GM12878 (cell line): Measurements from ENCODE around the gene ZDHHC11. TPM values are rescaled to one million over a fixed set of nuclear protein-coding genes. Genes with fewer than 3 reads are reported as not detected.
"Not testable (repeated sequence)": the region's sequence is repeated elsewhere in the genome, so short reads cannot be mapped to it uniquely, and the experiment has no call there.

ENCODE experiments used
- ATAC-seq: fragments of 200-7000 bp; cut with Tn5 transposase; 3 replicates; pipeline ENCODE4 v1.9.1; 2020; ENCODE audit warnings: mild to moderate bottlenecking, moderate library complexity
- BruUV-seq: library from RNA; stranded (reverse); fragments of 400-500 nt; replicated peaks from 2 replicates; lab custom pipeline; 2021; lab: Mats Ljungman, UMichigan
- CTCF ChIA-PET: fragments of 300-600 bp; sonication (Branson Sonifier 250); formaldehyde crosslinking; extraction: SDS; loops from one replicate; lab custom pipeline; 2021; ENCODE audit warnings: inconsistent platforms; lab: Yijun Ruan, JAX
- POLR2A ChIA-PET: fragments of 350-600 bp; formaldehyde crosslinking; extraction: SDS; loops from one replicate; lab custom pipeline; 2021; ENCODE audit warnings: inconsistent platforms; lab: Charles Lee
- RAD21 ChIA-PET: fragments of 300-600 bp; sonication (Branson Sonifier 250); formaldehyde crosslinking; loops from one replicate; lab custom pipeline; 2023; ENCODE audit warnings: antibody characterized with exemption; ENCODE audit not compliant: unreplicated experiment; lab: Charles Lee
- SMC1A ChIA-PET: fragments of 300-600 bp; sonication (Branson Sonifier 250); formaldehyde crosslinking; loops from one replicate; lab custom pipeline; 2023; ENCODE audit not compliant: unreplicated experiment, uncharacterized antibody; lab: Charles Lee
- DNase-seq: peaks from one replicate; pipeline ENCODE4 v3.0.0-alpha.2; 2011; ENCODE audit warnings: low read depth, low spot score
- FAIRE-seq: peaks from 3 replicates; lab custom pipeline; 2011; peaks lifted over from hg19 to GRCh38; lab: Jason Lieb, UNC
- H2AFZ ChIP-seq: 2 replicates; pipeline ENCODE4 v1.6.0; 2011; ENCODE audit warnings: low read depth, low read length, control low read depth; ENCODE audit not compliant: control insufficient read depth
- H3K27ac ChIP-seq: 2 replicates; pipeline ENCODE4 v1.5.1; 2011; ENCODE audit warnings: control low read depth; ENCODE audit not compliant: control insufficient read depth, insufficient read depth
- H3K27me3 ChIP-seq, 2 experiments: replicated peaks in 1 of 2; 2 replicates each; pipeline versions ENCODE4 v1.6.0 to v1.6.1; 2011; ENCODE audit warnings: low read length in 1 of 2; ENCODE audit not compliant: control insufficient read depth in 2 of 2, insufficient read depth in 2 of 2
- H3K36me3 ChIP-seq, 2 experiments: 2 replicates each; pipeline ENCODE4 v1.5.1; 2011; ENCODE audit warnings: low read length in 1 of 2; ENCODE audit not compliant: control insufficient read depth in 2 of 2, insufficient read depth in 2 of 2
- H3K4me1 ChIP-seq: 2 replicates; pipeline ENCODE4 v1.6.1; 2011; ENCODE audit warnings: mild to moderate bottlenecking, low read length, moderate library complexity, mixed read lengths; ENCODE audit not compliant: control insufficient read depth, insufficient read depth
- H3K4me2 ChIP-seq: 2 replicates; pipeline ENCODE4 v1.6.0; 2011; ENCODE audit warnings: control low read depth; ENCODE audit not compliant: control insufficient read depth, insufficient read depth
- H3K4me3 ChIP-seq: fragments of 200-600 bp; sonication (generic); 2 replicates; pipeline ENCODE4 v1.5.1; 2016
- H3K79me2 ChIP-seq: 2 replicates; pipeline ENCODE4 v1.6.0; 2011; ENCODE audit warnings: low read length; ENCODE audit not compliant: control insufficient read depth, insufficient read depth
- H3K9ac ChIP-seq: 2 replicates; pipeline ENCODE4 v1.8.0; 2011; ENCODE audit warnings: low read length, control low read depth, mixed read lengths; ENCODE audit not compliant: control insufficient read depth, insufficient read depth
- H3K9me3 ChIP-seq: replicated peaks from 3 replicates; pipeline ENCODE4 v1.5.1; 2011; ENCODE audit warnings: mild to moderate bottlenecking, low read length; ENCODE audit not compliant: control insufficient read depth, insufficient read depth
- H4K20me1 ChIP-seq: 2 replicates; pipeline ENCODE4 v1.6.0; 2011; ENCODE audit not compliant: control insufficient read depth, insufficient read depth
- ASH2L ChIP-seq: fragments of 300-600, 200-600 bp; sonication (generic); IDR thresholded peaks from 2 replicates; pipeline ENCODE4 v1.6.1; 2017; ENCODE audit warnings: low read depth, mild to moderate bottlenecking, borderline replicate concordance
- BHLHE40 ChIP-seq, 2 experiments: fragments of 450-650 bp in 1 of 2; IDR thresholded peaks; 2 replicates each; pipeline ENCODE4 v1.6.1; 2011 to 2017; ENCODE audit warnings: low read depth in 2 of 2, borderline replicate concordance in 1 of 2, improper control_type of control experiment in 1 of 2, low read length in 1 of 2, mild to moderate bottlenecking in 1 of 2
- EGR1 ChIP-seq, 2 experiments: IDR thresholded peaks; 1 replicate in 1 of 2; 2 replicates in 1 of 2; pipeline ENCODE4 v1.6.1; 2011 to 2012; ENCODE audit warnings: low read depth in 2 of 2, low read length in 2 of 2, borderline replicate concordance in 1 of 2, mild to moderate bottlenecking in 1 of 2, moderate library complexity in 1 of 2
- HDAC2 ChIP-seq: fragments of 200-600 bp; sonication (generic); IDR thresholded peaks from 2 replicates; pipeline ENCODE4 v1.6.1; 2017
- NRF1 ChIP-seq: conservative IDR thresholded peaks from 2 replicates; pipeline ENCODE4 v1.6.1; 2011; ENCODE audit warnings: mild to moderate bottlenecking, low read depth, low read length, improper control_type of control experiment
- POU2F2 ChIP-seq: IDR thresholded peaks from 3 replicates; pipeline ENCODE4 v1.6.1; 2011; ENCODE audit warnings: low read depth, mild to moderate bottlenecking, low read length, borderline replicate concordance
- STAT3 ChIP-seq: IDR thresholded peaks from 2 replicates; pipeline ENCODE4 v1.6.1; 2011; ENCODE audit warnings: low read depth, low read length, improper control_type of control experiment
- ZNF207 ChIP-seq: fragments of 450-650 bp; IDR thresholded peaks from 2 replicates; pipeline ENCODE4 v1.6.1; 2014; ENCODE audit warnings: antibody characterized with exemption, mild to moderate bottlenecking, borderline replicate concordance
- ZNF384 ChIP-seq: IDR thresholded peaks from 2 replicates; pipeline ENCODE4 v1.6.1; 2012; ENCODE audit warnings: low read depth, mild to moderate bottlenecking, low read length, improper control_type of control experiment, borderline replicate concordance
- WGBS: methylation state at CpG from one replicate; pipeline ENCODE4 v1.1.6; 2016; ENCODE audit warnings: low lambda C conversion rate; ENCODE audit not compliant: insufficient replicate concordance, insufficient coverage; ENCODE audit errors: missing lambda C conversion rate; 5-methylcytosine and 5-hydroxymethylcytosine counted together
- in situ Hi-C: fragments of 300-500 bp; cut with MboI; formaldehyde crosslinking; loops from 9 replicates; pipeline ENCODE4 v1.14.3; 2018; ENCODE audit warnings: mixed read lengths
- intact Hi-C: fragments of 100-400 bp; cut with micrococcal nuclease; formaldehyde crosslinking; loops from one replicate; pipeline ENCODE4 v1.14.2; 2022; ENCODE audit not compliant: unreplicated experiment
- polyA plus RNA-seq, 11 experiments: library from polyadenylated mRNA; depleted of rRNA in 4 of 11; unstranded in 6 of 11; stranded (reverse) in 5 of 11; fragments of >200 nt; fragmentation: Nextera tagmentation in 4 of 11; fragmentation: Illumina TruSeq in 1 of 11; extraction: Ambion mirVana in 4 of 11; extraction: Trizol in 1 of 11; gene quantifications; 1 replicate in 1 of 11; 2 replicates in 10 of 11; pipeline versions ENCODE4 v1.2.1 to v1.2.3, GENCODE V29; 2011 to 2016; ENCODE audit warnings: inconsistent platforms in 2 of 11, missing spikeins in 2 of 11, low read depth in 1 of 11
- total RNA-seq, 4 experiments: library from RNA; depleted of rRNA in 3 of 4; stranded (reverse); fragments of >200 nt in 3 of 4; fragmentation: Illumina TruSeq in 1 of 4; extraction: Trizol in 1 of 4; gene quantifications; 2 replicates each; pipeline versions ENCODE4 v1.2.1 to v1.2.3, GENCODE V29; 2013 to 2021
- TF ChIP-seq, protein P1 (sequence below): IDR thresholded peaks from 2 replicates; pipeline ENCODE4 v1.6.1; 2012; ENCODE audit warnings: mild to moderate bottlenecking, low read depth, low read length

ZDHHC11 gene
- total and polyA plus RNA-seq, 10 of the 15 experiments (the other 5 are each of a cell fraction or from before 2014, with no cell fraction given): 0.04 to 1.4 (median 0.30) TPM

DNA sequence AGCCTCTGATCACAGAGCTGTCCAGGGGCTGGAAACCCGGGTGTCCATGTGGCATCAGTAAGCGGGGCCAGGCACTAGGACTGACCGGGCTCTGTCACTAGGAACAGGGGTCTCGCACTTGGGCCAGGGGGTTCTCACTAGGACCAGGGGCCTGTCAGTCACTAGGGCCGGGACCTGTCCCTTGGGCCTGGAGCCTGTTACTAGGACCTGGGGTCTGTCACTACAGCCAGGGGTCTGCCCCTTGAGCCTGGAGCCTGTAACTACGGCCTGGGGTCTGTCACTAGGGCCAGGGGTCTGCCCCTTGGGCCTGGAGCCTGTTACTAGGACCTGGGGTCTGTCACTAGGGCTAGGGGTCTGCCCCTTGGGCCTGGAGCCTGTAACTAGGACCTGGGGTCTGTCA, 76.5 kb downstream of the ZDHHC11 start:
- ATAC-seq, H3K27me3 ChIP-seq, in situ Hi-C loops, H3K27ac ChIP-seq, CTCF ChIA-PET, H3K9me3 ChIP-seq, H3K4me3 ChIP-seq, SMC1A ChIA-PET, H2AFZ ChIP-seq, BruUV-seq, H3K4me2 ChIP-seq, FAIRE-seq, H3K4me1 ChIP-seq, intact Hi-C loops, DNase-seq, H3K79me2 ChIP-seq, POLR2A ChIA-PET, RAD21 ChIA-PET, H3K36me3 ChIP-seq, H3K9ac ChIP-seq, H4K20me1 ChIP-seq: not testable (repeated sequence)
- WGBS: 33% methylated on average over 6 of the region's 6 CpGs

DNA sequence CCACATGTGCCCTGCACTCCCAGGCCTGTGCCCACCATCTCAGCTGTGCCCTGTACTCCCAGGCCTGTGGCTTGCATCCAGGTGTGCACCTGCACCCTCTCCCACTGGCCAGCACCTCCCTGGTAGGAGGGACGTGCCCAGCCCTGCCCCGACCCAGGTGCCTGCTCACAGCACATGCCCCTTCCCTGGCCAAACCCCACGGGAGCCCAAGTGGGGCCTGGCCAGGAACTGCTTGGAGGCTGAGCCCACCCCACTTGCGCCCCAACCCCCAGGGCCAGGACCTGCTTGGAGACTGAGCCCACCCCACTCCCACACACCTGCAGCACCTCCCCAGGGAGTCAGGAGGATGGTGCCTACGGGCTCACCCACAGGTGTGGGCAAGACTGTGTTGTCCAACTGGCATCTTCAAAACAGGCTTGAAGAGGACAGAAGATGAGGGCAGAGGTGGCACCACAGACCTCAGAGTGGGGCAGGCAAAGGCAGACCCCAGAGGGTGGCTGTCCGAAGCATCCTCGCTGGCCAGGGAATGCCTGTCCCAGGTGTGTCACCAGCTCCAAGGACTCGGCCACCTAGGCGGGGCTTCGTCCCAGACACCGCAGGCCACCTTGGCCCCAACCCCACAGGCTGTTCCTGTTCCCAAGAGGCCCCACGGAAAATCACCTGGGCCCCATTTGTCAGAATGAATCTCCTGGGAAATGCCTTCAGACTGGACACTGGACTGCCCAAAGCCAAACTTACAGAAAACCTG, 77.1 kb downstream of the ZDHHC11 start:
- POLR2A ChIA-PET: no interaction called here
- BruUV-seq: no TSS peak
- DNase-seq (no peak), FAIRE-seq (no peak), ATAC-seq (no peak)
- Histone ChIP-seq H3K36me3 (no peaks in the 10 kb centered on the region), H3K4me3 (no peak overlapping the region), H2AFZ (no peak overlapping the region), H3K4me2 (no peak overlapping the region), H3K79me2 (no peaks in the 10 kb centered on the region), H3K9ac (no peak overlapping the region), H3K9me3 (no peaks in the 10 kb centered on the region), H4K20me1 (no peaks in the 10 kb centered on the region), H3K27me3 (no peaks in the 10 kb centered on the region), H3K4me1 (no peaks in the 10 kb centered on the region), H3K27ac (no peak overlapping the region)
- WGBS: 33% methylated on average over 10 of the region's 12 CpGs
- SMC1A ChIA-PET: no interaction called here
- in situ Hi-C loops (no loop called here), intact Hi-C loops (no loop called here)
- CTCF ChIA-PET: no interaction called here
- RAD21 ChIA-PET: no interaction called here
- TF ChIP-seq POU2F2 (no peak), ZNF207 (no peak), EGR1 (IDR thresholded peaks at IDR 0.05; ENCODE audit: borderline replicate concordance in 1 of 2, low read depth in 2 of 2, low read length in 2 of 2) (no peak), ASH2L (no peak), ZNF384 (no peak), BHLHE40 (IDR thresholded peaks at IDR 0.05; ENCODE audit: borderline replicate concordance in 1 of 2, low read depth in 2 of 2, low read length in 1 of 2) (no peak), HDAC2 (no peak), STAT3 (no peak), NRF1 (no peak)
- TF ChIP-seq, protein P1, sequence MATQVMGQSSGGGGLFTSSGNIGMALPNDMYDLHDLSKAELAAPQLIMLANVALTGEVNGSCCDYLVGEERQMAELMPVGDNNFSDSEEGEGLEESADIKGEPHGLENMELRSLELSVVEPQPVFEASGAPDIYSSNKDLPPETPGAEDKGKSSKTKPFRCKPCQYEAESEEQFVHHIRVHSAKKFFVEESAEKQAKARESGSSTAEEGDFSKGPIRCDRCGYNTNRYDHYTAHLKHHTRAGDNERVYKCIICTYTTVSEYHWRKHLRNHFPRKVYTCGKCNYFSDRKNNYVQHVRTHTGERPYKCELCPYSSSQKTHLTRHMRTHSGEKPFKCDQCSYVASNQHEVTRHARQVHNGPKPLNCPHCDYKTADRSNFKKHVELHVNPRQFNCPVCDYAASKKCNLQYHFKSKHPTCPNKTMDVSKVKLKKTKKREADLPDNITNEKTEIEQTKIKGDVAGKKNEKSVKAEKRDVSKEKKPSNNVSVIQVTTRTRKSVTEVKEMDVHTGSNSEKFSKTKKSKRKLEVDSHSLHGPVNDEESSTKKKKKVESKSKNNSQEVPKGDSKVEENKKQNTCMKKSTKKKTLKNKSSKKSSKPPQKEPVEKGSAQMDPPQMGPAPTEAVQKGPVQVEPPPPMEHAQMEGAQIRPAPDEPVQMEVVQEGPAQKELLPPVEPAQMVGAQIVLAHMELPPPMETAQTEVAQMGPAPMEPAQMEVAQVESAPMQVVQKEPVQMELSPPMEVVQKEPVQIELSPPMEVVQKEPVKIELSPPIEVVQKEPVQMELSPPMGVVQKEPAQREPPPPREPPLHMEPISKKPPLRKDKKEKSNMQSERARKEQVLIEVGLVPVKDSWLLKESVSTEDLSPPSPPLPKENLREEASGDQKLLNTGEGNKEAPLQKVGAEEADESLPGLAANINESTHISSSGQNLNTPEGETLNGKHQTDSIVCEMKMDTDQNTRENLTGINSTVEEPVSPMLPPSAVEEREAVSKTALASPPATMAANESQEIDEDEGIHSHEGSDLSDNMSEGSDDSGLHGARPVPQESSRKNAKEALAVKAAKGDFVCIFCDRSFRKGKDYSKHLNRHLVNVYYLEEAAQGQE: no peak
